Measurements from ENCODE around the gene ZNF764.

The ZNF764 gene

GRCh38 chr16:30554557-30555314 is 3.4 kb downstream of the ZNF764 start:
- Histone ChIP-seq H3K9me3 (ENCODE audit: control insufficient read depth, low read length) (no peaks in the 10 kb centered on the region), H3K27me3 (ENCODE audit: control insufficient read depth, insufficient read depth, low read length) (no peaks in the 10 kb centered on the region), H3K4me3 (ENCODE audit: low read depth, low read length) (no peak overlapping the region), H3K4me2 (ENCODE audit: low read length) (no peak overlapping the region), H3K36me3 (ENCODE audit: control insufficient read depth, insufficient read depth, low read length) (no peaks in the 10 kb centered on the region), H3K79me2 (peaks cover 8% of the 10 kb centered on the region), H2AFZ (no peak overlapping the region), H3K9ac (no peak overlapping the region), H3K4me1 (peaks cover 3% of the 10 kb centered on the region), H3K27ac (no peak overlapping the region)
- TF ChIP-seq CTCF (IDR thresholded peaks at IDR 0.05), result no peak

- no peak overlapping the region for H3K4me3 ChIP-seq (ENCODE audit: low read depth, low read length)
Measured at GRCh38 chr16:30553393-30553899, 4.7 kb downstream of the ZNF764 start.

GRCh38 chr16:30552956-30553355 is 5.2 kb downstream of the ZNF764 start:
- H2AFZ ChIP-seq, result no peak overlapping the region
- H3K79me2 ChIP-seq, result peaks cover 8% of the 10 kb centered on the region
- TF ChIP-seq CTCF (IDR thresholded peaks at IDR 0.05), result no peak
- no peaks in the 10 kb centered on the region for H3K36me3 ChIP-seq (ENCODE audit: control insufficient read depth, insufficient read depth, low read length)
- no peaks in the 10 kb centered on the region for H3K9me3 ChIP-seq (ENCODE audit: control insufficient read depth, low read length)
- no peak overlapping the region for H3K27ac ChIP-seq
- no peak overlapping the region for H3K4me2 ChIP-seq (ENCODE audit: low read length)
- peaks cover 3% of the 10 kb centered on the region for H3K4me1 ChIP-seq
- H3K27me3 ChIP-seq (ENCODE audit: control insufficient read depth, insufficient read depth, low read length), result no peaks in the 10 kb centered on the region
- no peak overlapping the region for H3K4me3 ChIP-seq (ENCODE audit: low read depth, low read length)
- no peak overlapping the region for H3K9ac ChIP-seq

More at GRCh38 chr16:30553393-30553899, 4.7 kb downstream of the ZNF764 start:
- Histone ChIP-seq H3K36me3 (ENCODE audit: control insufficient read depth, insufficient read depth, low read length) (no peaks in the 10 kb centered on the region), H3K9ac (no peak overlapping the region), H3K79me2 (peaks cover 8% of the 10 kb centered on the region), H3K4me1 (peaks cover 3% of the 10 kb centered on the region), H2AFZ (no peak overlapping the region), H3K4me2 (ENCODE audit: low read length) (no peak overlapping the region), H3K9me3 (ENCODE audit: control insufficient read depth, low read length) (no peaks in the 10 kb centered on the region), H3K27me3 (ENCODE audit: control insufficient read depth, insufficient read depth, low read length) (no peaks in the 10 kb centered on the region), H3K27ac (no peak overlapping the region)
- no peak for TF ChIP-seq CTCF (IDR thresholded peaks at IDR 0.05)

- no peak overlapping the region for H2AFZ ChIP-seq
- peak overlapping the region; percentile 40 for H3K27ac ChIP-seq
- no peaks in the 10 kb centered on the region for H3K36me3 ChIP-seq (ENCODE audit: control insufficient read depth, insufficient read depth, low read length)
- no peak for TF ChIP-seq CTCF (IDR thresholded peaks at IDR 0.05)
- H3K4me3 ChIP-seq (ENCODE audit: low read depth, low read length), result no peak overlapping the region
- no peak overlapping the region for H3K4me2 ChIP-seq (ENCODE audit: low read length)
- peaks cover 8% of the 10 kb centered on the region for H3K79me2 ChIP-seq
- no peak overlapping the region for H3K9ac ChIP-seq
- H3K27me3 ChIP-seq (ENCODE audit: control insufficient read depth, insufficient read depth, low read length), result no peaks in the 10 kb centered on the region
- no peaks in the 10 kb centered on the region for H3K9me3 ChIP-seq (ENCODE audit: control insufficient read depth, low read length)
- peaks cover 3% of the 10 kb centered on the region for H3K4me1 ChIP-seq
Measured at GRCh38 chr16:30551781-30552180, 6.4 kb downstream of the ZNF764 start.
